LNCAP (cell line): ENCODE measurements around the gene ARHGAP29.

Experiments
- TF ChIP-seq, protein P1 (sequence below): fragments of 450-650 bp; IDR thresholded peaks from 2 replicates; pipeline ENCODE4 v1.5.1; 2017; ENCODE audit warnings: mild to moderate bottlenecking

Gene ARHGAP29

DNA sequence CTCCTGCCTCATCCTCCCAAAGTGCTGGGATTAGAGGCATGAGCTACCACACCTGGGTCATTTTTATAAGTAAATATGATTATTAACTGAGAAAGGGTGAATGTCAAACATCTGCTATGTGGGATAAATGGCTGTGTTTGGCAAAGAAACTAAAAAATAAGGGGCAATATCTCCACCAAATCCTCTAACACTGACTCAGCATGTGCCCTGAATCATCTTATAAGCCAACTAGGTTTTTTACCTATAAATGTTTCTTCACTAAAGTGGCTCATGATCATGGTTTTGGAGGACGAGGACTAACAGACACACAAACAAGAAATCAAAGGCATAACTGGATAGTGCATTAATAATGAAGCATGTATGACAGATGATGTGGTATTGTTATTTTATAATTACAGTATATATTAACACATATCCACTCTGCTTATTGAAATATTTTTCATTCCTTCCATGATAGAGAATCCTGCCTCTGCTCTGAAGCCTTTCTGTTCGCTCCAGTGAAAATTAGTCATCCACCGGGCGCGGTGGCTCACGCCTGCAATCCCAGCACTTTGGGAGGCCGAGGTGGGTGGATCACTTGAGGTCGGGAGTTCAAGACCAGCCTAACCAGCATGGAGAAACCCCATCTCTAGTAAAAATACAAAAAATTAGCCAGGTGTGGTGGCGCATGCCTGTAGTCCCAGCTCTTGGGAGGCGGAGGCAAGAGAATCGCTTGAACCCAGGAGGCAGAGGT is 11.7 kb upstream of the ARHGAP29 start:
- TF ChIP-seq, protein P1, sequence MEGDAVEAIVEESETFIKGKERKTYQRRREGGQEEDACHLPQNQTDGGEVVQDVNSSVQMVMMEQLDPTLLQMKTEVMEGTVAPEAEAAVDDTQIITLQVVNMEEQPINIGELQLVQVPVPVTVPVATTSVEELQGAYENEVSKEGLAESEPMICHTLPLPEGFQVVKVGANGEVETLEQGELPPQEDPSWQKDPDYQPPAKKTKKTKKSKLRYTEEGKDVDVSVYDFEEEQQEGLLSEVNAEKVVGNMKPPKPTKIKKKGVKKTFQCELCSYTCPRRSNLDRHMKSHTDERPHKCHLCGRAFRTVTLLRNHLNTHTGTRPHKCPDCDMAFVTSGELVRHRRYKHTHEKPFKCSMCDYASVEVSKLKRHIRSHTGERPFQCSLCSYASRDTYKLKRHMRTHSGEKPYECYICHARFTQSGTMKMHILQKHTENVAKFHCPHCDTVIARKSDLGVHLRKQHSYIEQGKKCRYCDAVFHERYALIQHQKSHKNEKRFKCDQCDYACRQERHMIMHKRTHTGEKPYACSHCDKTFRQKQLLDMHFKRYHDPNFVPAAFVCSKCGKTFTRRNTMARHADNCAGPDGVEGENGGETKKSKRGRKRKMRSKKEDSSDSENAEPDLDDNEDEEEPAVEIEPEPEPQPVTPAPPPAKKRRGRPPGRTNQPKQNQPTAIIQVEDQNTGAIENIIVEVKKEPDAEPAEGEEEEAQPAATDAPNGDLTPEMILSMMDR = no peak

- TF ChIP-seq, protein P1 = no peak
Measured at GRCh38 chr1:94247138-94248094, 10.0 kb upstream of the ARHGAP29 start.

- TF ChIP-seq, protein P1 = no peak
Measured at GRCh38 chr1:94246692-94247137, 9.3 kb upstream of the ARHGAP29 start.

- TF ChIP-seq, protein P1 = no peak
Measured at GRCh38 chr1:94245747-94246438, 8.5 kb upstream of the ARHGAP29 start.

- TF ChIP-seq, protein P1 = no peak
Measured at GRCh38 chr1:94244816-94245215, 7.4 kb upstream of the ARHGAP29 start.

- TF ChIP-seq, protein P1 = no peak
Measured at GRCh38 chr1:94243665-94244064, 6.3 kb upstream of the ARHGAP29 start.

GRCh38 chr1:94240822-94241221 is 3.4 kb upstream of the ARHGAP29 start:
- TF ChIP-seq, protein P1 = peak; percentile 45; the same call in 1 of the 2 replicates
